Measurements from ENCODE around the gene EXOC6.
A peak's percentile ranks its signal among the peaks of the same experiment; 100 is the strongest.

Gene EXOC6

GRCh38 chr10:92848441-92849233, at the start of gene EXOC6:
TSS of gene EXOC6 (plus strand) at chr10:92848520. CDS start at chr10:92848534, 14 bp downstream.
- DNase-seq, result no peak

GRCh38 chr10:92799568-92799967, 48.8 kb upstream of the EXOC6 start:
- DNase-seq, result peak; percentile 26

GRCh38 chr10:92800134-92800733, 48.1 kb upstream of the EXOC6 start:
- DNase-seq, result peak; percentile 69

GRCh38 chr10:92801978-92802872, 46.1 kb upstream of the EXOC6 start:
- no peak for DNase-seq

- DNase-seq, result no peak
Measured at GRCh38 chr10:92809840-92810239, 38.5 kb upstream of the EXOC6 start.

- peak; percentile 1 for DNase-seq
Measured at GRCh38 chr10:92810934-92811532, 37.3 kb upstream of the EXOC6 start.

GRCh38 chr10:92811986-92812385, 36.3 kb upstream of the EXOC6 start:
- DNase-seq, result no peak

- DNase-seq, result no peak
Measured at GRCh38 chr10:92813979-92814378, 34.3 kb upstream of the EXOC6 start.

- no peak for DNase-seq
Measured at GRCh38 chr10:92814790-92815189, 33.5 kb upstream of the EXOC6 start.

- no peak for DNase-seq
Measured at GRCh38 chr10:92816091-92816531, 32.2 kb upstream of the EXOC6 start.

- no peak for DNase-seq
Measured at GRCh38 chr10:92822060-92822634, 26.2 kb upstream of the EXOC6 start.

GRCh38 chr10:92822964-92823363, 25.4 kb upstream of the EXOC6 start:
- no peak for DNase-seq

GRCh38 chr10:92826061-92826460, 22.3 kb upstream of the EXOC6 start:
- no peak for DNase-seq

- DNase-seq, result no peak
Measured at GRCh38 chr10:92826504-92826903, 21.8 kb upstream of the EXOC6 start.

GRCh38 chr10:92829042-92829785, 19.1 kb upstream of the EXOC6 start:
- DNase-seq, result no peak

- DNase-seq, result no peak
Measured at GRCh38 chr10:92829786-92830377, 18.4 kb upstream of the EXOC6 start.

GRCh38 chr10:92830478-92831389, 17.6 kb upstream of the EXOC6 start:
- no peak for DNase-seq

- DNase-seq, result no peak
Measured at GRCh38 chr10:92832121-92832520, 16.2 kb upstream of the EXOC6 start.

GRCh38 chr10:92832998-92833650, 15.2 kb upstream of the EXOC6 start:
- DNase-seq, result no peak

GRCh38 chr10:92834331-92834730, 14.0 kb upstream of the EXOC6 start:
- DNase-seq, result no peak
